ENCODE data around the gene SLX4IP. TPM values are rescaled to one million over a fixed set of nuclear protein-coding genes. Genes with fewer than 3 reads are reported as not detected.

The SLX4IP gene
- total RNA-seq, 1 experiment from 2014 or later = 11.1 TPM

GRCh38 chr20:10463622-10464021, 28.5 kb downstream of the SLX4IP start:
- TF ChIP-seq CEBPB (IDR thresholded peaks at IDR 0.05; ENCODE audit: low read depth) (peak; percentile 41; the same call in 1 of the 2 replicates), RAD21 (IDR thresholded peaks at IDR 0.05; ENCODE audit: low read depth) (no peak)
- intact Hi-C loops (cut with micrococcal nuclease) = loop anchor here (10.0 kb wide), 1 partner anchor 811 kb away; no protein-coding TSS in a partner anchor

GRCh38 chr20:10465135-10465534, 30.0 kb downstream of the SLX4IP start:
- Histone ChIP-seq H3K27ac (ENCODE audit: low read depth, low read length) (no peak overlapping the region), H3K9ac (ENCODE audit: low read length) (no peak overlapping the region), H3K4me2 (ENCODE audit: low read length) (no peak overlapping the region), H3K27me3 (ENCODE audit: insufficient read depth, low read length) (no peaks in the 10 kb centered on the region), H2AFZ (ENCODE audit: low read depth, low read length, poor library complexity, severe bottlenecking) (no peak overlapping the region), H3K4me1 (ENCODE audit: control insufficient read depth in 1 of 2, insufficient read depth in 2 of 2, low read length in 2 of 2) (peaks cover 29 to 31% of the 10 kb centered on the region in 2 experiments), H3K9me3 (ENCODE audit: control insufficient read depth in 1 of 2, insufficient read depth in 1 of 2, low read depth in 1 of 2, low read length in 2 of 2) (no peaks in the 10 kb centered on the region), H3K9me2 (ENCODE audit: insufficient read depth) (no peaks in the 10 kb centered on the region), H3K4me3 (replicated peaks in 1 of 2; ENCODE audit: low read depth in 1 of 2, low read length in 2 of 2) (no peak overlapping the region), H3K36me3 (ENCODE audit: control insufficient read depth in 1 of 2, insufficient read depth in 2 of 2, low read length in 2 of 2) (0 out of 4 replicates have a peak, but pooled peaks cover 0 to 3% of the 10 kb centered on the region in 2 experiments), H4K20me1 (ENCODE audit: insufficient read depth) (no peaks in the 10 kb centered on the region), H3K79me2 (ENCODE audit: insufficient read depth, low read length) (0 out of 2 replicates have a peak, but pooled peaks cover 6% of the 10 kb centered on the region)
- ChIA-PET POLR2A (no interaction called here), CTCF (no interaction called here), RAD21 (ENCODE audit: low non-redundant PET in 1 of 2, low total read pairs in 2 of 2, uncharacterized antibody in 2 of 2, unreplicated experiment in 2 of 2) (no interaction called here)
- BruUV-seq (replicated peaks) = no TSS peak
- DNase-seq (ENCODE audit: low read depth, low spot score) = no peak
- ATAC-seq = no peak
- TF ChIP-seq RAD21 (IDR thresholded peaks at IDR 0.05; ENCODE audit: low read depth) (no peak), EGR1 (IDR thresholded peaks at IDR 0.05; ENCODE audit: low read depth) (no peak), TCF7L2 (IDR thresholded peaks at IDR 0.05; ENCODE audit: borderline replicate concordance, extremely low read depth, insufficient read depth, insufficient read length) (no peak), YY1 (IDR thresholded peaks at IDR 0.05; ENCODE audit: extremely low read depth, insufficient replicate concordance, low read depth, low read length) (no peak), ZFX (IDR thresholded peaks at IDR 0.05) (no peak), SRF (IDR thresholded peaks at IDR 0.05; ENCODE audit: low read depth) (no peak), EZH2 (IDR thresholded peaks at IDR 0.05) (no peak), POLR2A (IDR thresholded peaks at IDR 0.05; ENCODE audit: borderline replicate concordance, extremely low read depth, insufficient read depth, insufficient read length) (no peak)
- intact Hi-C loops (cut with micrococcal nuclease) = loop anchor here (10.0 kb wide), 1 partner anchor 810 kb away; no protein-coding TSS in a partner anchor

More at GRCh38 chr20:10463622-10464021, 28.5 kb downstream of the SLX4IP start:
- Histone ChIP-seq H3K27me3 (ENCODE audit: insufficient read depth, low read length) (no peaks in the 10 kb centered on the region), H3K79me2 (ENCODE audit: insufficient read depth, low read length) (peaks cover 9% of the 10 kb centered on the region; the same call in 1 of the 2 replicates), H3K27ac (ENCODE audit: low read depth, low read length) (no peak overlapping the region), H3K4me2 (ENCODE audit: low read length) (no peak overlapping the region), H3K9me2 (ENCODE audit: insufficient read depth) (no peaks in the 10 kb centered on the region), H3K4me1 (ENCODE audit: control insufficient read depth in 1 of 2, insufficient read depth in 2 of 2, low read length in 2 of 2) (peaks cover 17 to 18% of the 10 kb centered on the region in 2 experiments), H2AFZ (ENCODE audit: low read depth, low read length, poor library complexity, severe bottlenecking) (no peak overlapping the region), H4K20me1 (ENCODE audit: insufficient read depth) (no peaks in the 10 kb centered on the region), H3K4me3 (replicated peaks in 1 of 2; ENCODE audit: low read depth in 1 of 2, low read length in 2 of 2) (no peak overlapping the region), H3K9me3 (ENCODE audit: control insufficient read depth in 1 of 2, insufficient read depth in 1 of 2, low read depth in 1 of 2, low read length in 2 of 2) (no peaks in the 10 kb centered on the region), H3K9ac (ENCODE audit: low read length) (no peak overlapping the region), H3K36me3 (ENCODE audit: control insufficient read depth in 1 of 2, insufficient read depth in 2 of 2, low read length in 2 of 2) (0 out of 4 replicates have a peak, but pooled peaks cover 0 to 3% of the 10 kb centered on the region in 2 experiments)
- CTCF ChIA-PET = no interaction called here
- RAD21 ChIA-PET (ENCODE audit: low non-redundant PET in 1 of 2, low total read pairs in 2 of 2, uncharacterized antibody in 2 of 2, unreplicated experiment in 2 of 2) = no interaction called here
- BruUV-seq (replicated peaks) = no TSS peak
- ATAC-seq = no peak
- DNase-seq (ENCODE audit: low read depth, low spot score) = no peak
- POLR2A ChIA-PET = no interaction called here

Measured in HCT116 (cell line).